Right lobe of liver (tissue), 6 donors: ENCODE data around the gene EPS8L3. TPM values are rescaled to one million over a fixed set of nuclear protein-coding genes. Genes with fewer than 3 reads are reported as not detected.

Experiments used
- ATAC-seq, 4 donors: fragments of 200-7000 bp; cut with Tn5 transposase; one replicate each; pipeline ENCODE4 v1.9.1; 2020; ENCODE audit warnings: mild to moderate bottlenecking in 4 of 4, moderate library complexity in 4 of 4
- DNase-seq, 3 donors: peaks; one replicate each; pipeline ENCODE4 v3.0.0-alpha.2; 2020
- H3K27ac ChIP-seq, 3 donors: fragments of 200-600 bp; one replicate each; pipeline ENCODE4 v1.8.0; 2022
- H3K27me3 ChIP-seq, 2 donors: fragments of 200-600 bp; one replicate each; pipeline ENCODE4 v1.8.0; 2022
- H3K36me3 ChIP-seq, 4 donors: fragments of 200-600 bp; sonication (generic) in 1 of 4; one replicate each; pipeline versions ENCODE4 v1.5.1 to v1.8.0; 2017 to 2022; ENCODE audit warnings: control low read depth in 1 of 4
- H3K4me1 ChIP-seq, 4 donors: fragments of 200-600 bp; sonication (generic) in 1 of 4; one replicate each; pipeline versions ENCODE4 v1.5.1 to v1.8.0; 2017 to 2022; ENCODE audit warnings: control low read depth in 1 of 4
- H3K4me3 ChIP-seq, 3 donors: fragments of 200-600 bp; one replicate each; pipeline ENCODE4 v1.8.0; 2022
- H3K9me3 ChIP-seq, 4 donors: fragments of 200-600 bp; sonication (generic) in 1 of 4; one replicate each; pipeline versions ENCODE4 v1.5.1 to v1.8.0; 2017 to 2022; ENCODE audit warnings: control low read depth in 1 of 4
- CTCF ChIP-seq, 4 donors: fragments of 200-600 bp in 3 of 4; fragments of 450-650 bp in 1 of 4; IDR thresholded peaks; one replicate each; pipeline versions ENCODE4 v1.5.1 to v1.8.0; 2016 to 2022; ENCODE audit warnings: antibody characterized with exemption in 4 of 4, mild to moderate bottlenecking in 2 of 4
- POLR2A ChIP-seq: fragments of 450-650 bp; IDR thresholded peaks from one replicate; pipeline ENCODE4 v1.6.1; 2017; ENCODE audit warnings: antibody characterized with exemption, mild to moderate bottlenecking
- WGBS: methylation state at CpG from one replicate; pipeline ENCODE4 v1.1.6; 2018; ENCODE audit warnings: low coverage, low lambda C conversion rate; ENCODE audit not compliant: insufficient coverage; ENCODE audit errors: missing lambda C conversion rate; 5-methylcytosine and 5-hydroxymethylcytosine counted together
- intact Hi-C, 2 donors: fragments of 100-400 bp; cut with DNase I; formaldehyde crosslinking; loops; one replicate each; pipeline versions ENCODE4 v1.11.2 to v1.14.1; 2022
- total RNA-seq, 6 experiments: library from RNA; depleted of rRNA in 2 of 6; stranded (reverse); fragments of >200 nt in 2 of 6; fragmentation: NEBNext Ultra II Directional in 3 of 6; extraction: Animal tissue kit (Norgen Biotek cat#: 25700) in 3 of 6; gene quantifications; one replicate each; pipeline versions ENCODE4 v1.1.0 to v1.2.4, GENCODE V29; 2016 to 2023
- donor health status: DM: no; HTN: yes; CAD: no.
- donor health status: DM: no; HTN: no; CAD: no.
- donor health status: DM: no; HTN: no; CAD: no.
- donor health status: DM: no; HTN: yes; CAD: no.
- donor health status: DM: no; HTN: yes; CAD: no.

The EPS8L3 gene
- total RNA-seq, 6 experiments from 2014 or later, result 3.2 to 4.7 (median 3.3) TPM; not detected in 3

DNA sequence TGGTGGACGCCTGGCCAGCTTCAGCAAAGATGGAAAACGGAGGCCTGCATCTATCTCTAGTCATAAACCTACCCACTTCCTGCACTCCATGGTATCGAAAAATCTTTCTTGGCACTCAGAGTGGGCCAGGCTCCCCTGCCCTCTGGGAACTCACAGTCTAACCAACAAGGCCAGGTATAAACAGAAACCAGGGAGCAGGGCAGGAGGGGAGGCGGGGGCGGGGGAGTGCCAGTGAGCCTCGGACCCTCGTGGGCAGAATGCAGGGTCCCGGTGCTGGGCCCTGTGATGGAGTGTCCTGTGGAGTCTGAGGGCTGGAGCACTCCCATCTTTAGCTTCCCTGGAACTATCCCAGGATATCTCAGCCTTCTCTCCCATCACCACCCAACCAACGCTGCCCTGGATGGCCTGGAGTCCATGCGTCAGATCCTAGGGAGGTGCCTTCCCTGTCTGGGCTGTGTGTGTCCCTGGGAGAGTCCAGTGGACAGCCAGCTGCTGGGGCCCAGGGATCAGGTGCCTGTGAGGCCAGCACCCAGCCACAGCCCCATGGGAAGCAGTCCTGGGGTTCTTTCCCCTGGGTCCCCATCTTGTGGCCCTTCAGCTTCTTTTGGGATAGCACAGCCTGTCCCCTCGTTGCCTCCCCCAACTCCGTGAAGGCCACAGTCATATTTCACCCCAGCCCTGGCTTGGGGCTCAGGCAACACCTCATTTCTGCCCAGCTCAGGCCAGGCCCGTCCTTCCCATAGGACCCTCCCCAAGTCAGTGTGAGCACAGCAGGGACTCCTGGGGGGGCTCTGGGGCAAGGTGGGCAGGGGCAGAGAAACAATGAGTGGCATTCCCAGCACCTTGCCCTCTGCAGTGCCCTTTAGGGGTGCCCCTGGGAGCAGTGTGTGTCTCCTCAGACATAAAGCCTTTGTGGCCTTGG, 1.1 kb upstream of the EPS8L3 start:
- Histone ChIP-seq H3K27me3 (no peaks in the 10 kb centered on the region), H3K27ac (no peak overlapping the region), H3K4me1 (no peaks in the 10 kb centered on the region), H3K36me3 (no peaks in the 10 kb centered on the region), H3K4me3 (no peak overlapping the region), H3K9me3 (no peaks in the 10 kb centered on the region)
- intact Hi-C loops, result loop anchor here in 1 of 2 donors (10.0 kb wide), 1 partner anchor 220 kb away; the partner anchor contains the start of gene GNAI3
- ATAC-seq (no peak), DNase-seq (peak in 2 of 3 donors; percentile 31 to 37)
- TF ChIP-seq CTCF (IDR thresholded peaks at IDR 0.05) (no peak), POLR2A (no peak)
- 69% methylated on average over 4 of the region's 13 CpGs for WGBS

- Histone ChIP-seq H3K36me3 (no peaks in the 10 kb centered on the region), H3K4me3 (no peak overlapping the region), H3K27ac (no peak overlapping the region), H3K27me3 (no peaks in the 10 kb centered on the region), H3K9me3 (no peaks in the 10 kb centered on the region), H3K4me1 (no peaks in the 10 kb centered on the region)
- ATAC-seq, result peak; percentile 27 to 43 (median 34)
- whole genome bisulfite sequencing, result 61% methylated on average over 9 of the region's 11 CpGs
- TF ChIP-seq POLR2A, result no peak
- intact Hi-C loops, result loop anchor here in 1 of 2 donors (10.0 kb wide), 1 partner anchor 218 kb away; the partner anchor contains the start of gene GNAI3
- DNase-seq, result peak in 2 of 3 donors; percentile 38 to 39
These were observed 690 bp downstream of the EPS8L3 start for GRCh38 chr1:109762821-109763645.

DNA sequence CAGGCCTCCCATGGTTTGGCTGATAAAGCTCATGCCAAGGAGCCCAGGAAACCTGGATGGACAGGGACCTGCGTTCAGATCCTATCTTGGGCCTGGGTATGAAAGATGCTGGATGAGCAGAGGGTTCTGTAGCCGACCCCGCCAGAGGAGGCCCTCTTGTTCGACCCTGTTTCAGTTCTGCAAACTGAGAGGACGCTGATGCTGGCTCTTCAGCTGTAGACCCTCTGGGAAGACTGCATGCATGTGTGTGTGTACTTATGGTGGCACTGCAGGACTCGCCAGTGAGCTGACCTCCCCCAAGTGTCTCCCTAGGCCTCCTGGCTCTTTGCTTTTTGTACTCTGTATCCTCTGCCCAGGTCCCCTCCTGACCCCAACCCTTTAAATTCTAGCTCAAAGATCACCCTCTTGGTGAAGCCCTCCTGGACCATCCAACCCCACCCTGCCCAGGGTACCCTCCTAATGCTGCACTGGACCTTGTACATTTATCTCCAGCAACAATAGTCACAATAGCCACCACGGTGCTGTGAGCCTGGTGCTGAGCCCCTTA, 1.6 kb downstream of the EPS8L3 start:
- Histone ChIP-seq H3K4me1 (no peaks in the 10 kb centered on the region), H3K9me3 (no peaks in the 10 kb centered on the region), H3K4me3 (no peak overlapping the region), H3K27ac (no peak overlapping the region), H3K27me3 (no peaks in the 10 kb centered on the region), H3K36me3 (no peaks in the 10 kb centered on the region)
- peak in 1 of 3 donors; percentile 35 for DNase-seq
- ATAC-seq, result no peak
- intact Hi-C loops, result loop anchor here in 1 of 2 donors (10.0 kb wide), 1 partner anchor 217 kb away; the partner anchor contains the start of gene GNAI3
- TF ChIP-seq POLR2A, result no peak
- no peak for TF ChIP-seq CTCF (IDR thresholded peaks at IDR 0.05)
- WGBS, result 83% methylated on average over 1 of the region's 7 CpGs

- Histone ChIP-seq H3K4me1 (no peaks in the 10 kb centered on the region), H3K36me3 (no peaks in the 10 kb centered on the region), H3K27me3 (no peaks in the 10 kb centered on the region), H3K4me3 (no peak overlapping the region), H3K27ac (no peak overlapping the region), H3K9me3 (no peaks in the 10 kb centered on the region)
- no peak for ATAC-seq
- no peak for TF ChIP-seq POLR2A
- TF ChIP-seq CTCF (IDR thresholded peaks at IDR 0.05), result no peak
- DNase-seq, result peak in 1 of 3 donors; percentile 49
- WGBS, result 88% methylated on average over 5 of the region's 14 CpGs
- intact Hi-C loops, result loop anchor here in 1 of 2 donors (10.0 kb wide), 1 partner anchor 217 kb away; the partner anchor contains the start of gene GNAI3
These were observed 2.3 kb downstream of the EPS8L3 start for GRCh38 chr1:109761227-109762038.
